GM12878 (cell line): ENCODE results near the gene MGLL. TPM values are rescaled to one million over a fixed set of nuclear protein-coding genes. Genes with fewer than 3 reads are reported as not detected.

ENCODE experiments used
- BHLHE40 ChIP-seq, 2 experiments: fragments of 450-650 bp in 1 of 2; IDR thresholded peaks; 2 replicates each; pipeline ENCODE4 v1.6.1; 2011 to 2017; ENCODE audit warnings: low read depth in 2 of 2, borderline replicate concordance in 1 of 2, improper control_type of control experiment in 1 of 2, low read length in 1 of 2, mild to moderate bottlenecking in 1 of 2
- BMI1 ChIP-seq: fragments of 450-650 bp; IDR thresholded peaks from 2 replicates; pipeline ENCODE4 v1.6.1; 2016; ENCODE audit warnings: mild to moderate bottlenecking, moderate library complexity, borderline replicate concordance
- CEBPB ChIP-seq, 2 experiments: fragments of 150-350 bp in 1 of 2; IDR thresholded peaks; 2 replicates each; pipeline ENCODE4 v1.6.1; 2012 to 2014; ENCODE audit warnings: low read depth in 2 of 2, low read length in 2 of 2, borderline replicate concordance in 1 of 2, inconsistent platforms in 1 of 2
- EGR1 ChIP-seq, 2 experiments: IDR thresholded peaks; 1 replicate in 1 of 2; 2 replicates in 1 of 2; pipeline ENCODE4 v1.6.1; 2011 to 2012; ENCODE audit warnings: low read depth in 2 of 2, low read length in 2 of 2, borderline replicate concordance in 1 of 2, mild to moderate bottlenecking in 1 of 2, moderate library complexity in 1 of 2
- ELK1 ChIP-seq: IDR thresholded peaks from 2 replicates; pipeline ENCODE4 v1.6.1; 2012; ENCODE audit warnings: low read depth, low read length, improper control_type of control experiment
- FOS ChIP-seq: IDR thresholded peaks from 3 replicates; pipeline ENCODE4 v1.6.1; 2011; ENCODE audit warnings: borderline replicate concordance; ENCODE audit not compliant: insufficient read length; ENCODE audit errors: extremely low read depth
- FOXM1 ChIP-seq: IDR thresholded peaks from 2 replicates; pipeline ENCODE4 v1.6.1; 2012; ENCODE audit warnings: low read depth, mild to moderate bottlenecking, inconsistent platforms, low read length, moderate library complexity
- KDM1A ChIP-seq: fragments of 200-600 bp; sonication (generic); IDR thresholded peaks from 2 replicates; pipeline ENCODE4 v1.6.1; 2016; ENCODE audit warnings: borderline replicate concordance
- KLF5 ChIP-seq: fragments of 450-650 bp; IDR thresholded peaks from 2 replicates; pipeline ENCODE4 v1.6.1; 2014; ENCODE audit warnings: mild to moderate bottlenecking; ENCODE audit not compliant: partially characterized antibody
- MEF2A ChIP-seq: IDR thresholded peaks from 2 replicates; pipeline ENCODE4 v1.6.1; 2011; ENCODE audit warnings: low read depth, mild to moderate bottlenecking, low read length, moderate library complexity; ENCODE audit not compliant: insufficient read depth
- MXI1 ChIP-seq: fragments of 150-350 bp; IDR thresholded peaks from 2 replicates; pipeline ENCODE4 v1.6.1; 2011; ENCODE audit warnings: low read depth, mild to moderate bottlenecking, inconsistent platforms, low read length, improper control_type of control experiment
- NBN ChIP-seq: fragments of 450-650 bp; IDR thresholded peaks from 2 replicates; pipeline ENCODE4 v1.6.1; 2016
- POLR2A ChIP-seq: IDR thresholded peaks from 2 replicates; pipeline ENCODE4 v1.6.1; 2011; ENCODE audit warnings: low read depth, mild to moderate bottlenecking, low read length
- POLR2AphosphoS2 ChIP-seq: IDR thresholded peaks from 2 replicates; pipeline ENCODE4 v1.6.1; 2011; ENCODE audit warnings: low read depth, mild to moderate bottlenecking, low read length, improper control_type of control experiment, moderate library complexity
- POLR2AphosphoS5 ChIP-seq: IDR thresholded peaks from 2 replicates; pipeline ENCODE4 v1.6.1; 2011; ENCODE audit warnings: mild to moderate bottlenecking, low read length, inconsistent platforms
- RELA ChIP-seq: fragments of 450-650 bp; IDR thresholded peaks from 2 replicates; pipeline ENCODE4 v1.8.0; 2014; ENCODE audit warnings: borderline replicate concordance; ENCODE audit not compliant: partially characterized antibody
- RELB ChIP-seq: fragments of 450-650 bp; IDR thresholded peaks from 2 replicates; pipeline ENCODE4 v1.6.1; 2017; ENCODE audit warnings: low read depth, mild to moderate bottlenecking, moderate library complexity
- SMAD1 ChIP-seq: fragments of 450-650 bp; IDR thresholded peaks from 2 replicates; pipeline ENCODE4 v1.6.1; 2018; ENCODE audit warnings: mild to moderate bottlenecking, low read depth; ENCODE audit not compliant: partially characterized antibody
- SMAD5 ChIP-seq: IDR thresholded peaks from 2 replicates; pipeline ENCODE4 v1.6.1; 2016; ENCODE audit warnings: antibody characterized with exemption, low read depth
- SREBF1 ChIP-seq: IDR thresholded peaks from 2 replicates; pipeline ENCODE4 v1.6.1; 2012; ENCODE audit warnings: mild to moderate bottlenecking, low read length
- STAT1 ChIP-seq: fragments of 450-650 bp; conservative IDR thresholded peaks from 2 replicates; pipeline ENCODE4 v1.6.1; 2014; ENCODE audit warnings: antibody characterized with exemption, mild to moderate bottlenecking
- STAT3 ChIP-seq: IDR thresholded peaks from 2 replicates; pipeline ENCODE4 v1.6.1; 2011; ENCODE audit warnings: low read depth, low read length, improper control_type of control experiment
- TAF1 ChIP-seq: IDR thresholded peaks from 2 replicates; pipeline ENCODE4 v1.6.1; 2011; ENCODE audit warnings: mild to moderate bottlenecking, low read depth, low read length, borderline replicate concordance
- TBL1XR1 ChIP-seq: IDR thresholded peaks from 2 replicates; pipeline ENCODE4 v1.6.1; 2012; ENCODE audit warnings: low read depth, low read length, improper control_type of control experiment
- YBX1 ChIP-seq: fragments of 450-650 bp; IDR thresholded peaks from 2 replicates; pipeline ENCODE4 v1.6.1; 2016; ENCODE audit warnings: antibody characterized with exemption
- polyA plus RNA-seq, 11 experiments: library from polyadenylated mRNA; depleted of rRNA in 4 of 11; unstranded in 6 of 11; stranded (reverse) in 5 of 11; fragments of >200 nt; fragmentation: Nextera tagmentation in 4 of 11; fragmentation: Illumina TruSeq in 1 of 11; extraction: Ambion mirVana in 4 of 11; extraction: Trizol in 1 of 11; gene quantifications; 1 replicate in 1 of 11; 2 replicates in 10 of 11; pipeline versions ENCODE4 v1.2.1 to v1.2.3, GENCODE V29; 2011 to 2016; ENCODE audit warnings: inconsistent platforms in 2 of 11, missing spikeins in 2 of 11, low read depth in 1 of 11
- total RNA-seq, 4 experiments: library from RNA; depleted of rRNA in 3 of 4; stranded (reverse); fragments of >200 nt in 3 of 4; fragmentation: Illumina TruSeq in 1 of 4; extraction: Trizol in 1 of 4; gene quantifications; 2 replicates each; pipeline versions ENCODE4 v1.2.1 to v1.2.3, GENCODE V29; 2013 to 2021
- TF ChIP-seq, protein P1 (sequence below): IDR thresholded peaks from 2 replicates; pipeline ENCODE4 v1.6.1; 2011; ENCODE audit warnings: borderline replicate concordance, low read depth, mild to moderate bottlenecking, moderate library complexity, mixed read lengths, low read length; ENCODE audit not compliant: insufficient read depth; ENCODE audit errors: extremely low read length
- TF ChIP-seq, protein P2 (sequence below), 3 experiments: IDR thresholded peaks in 2 of 3; conservative IDR thresholded peaks in 1 of 3; 2 replicates each; pipeline ENCODE4 v1.5.1; 2011; ENCODE audit warnings: low read depth in 3 of 3, low read length in 3 of 3, mild to moderate bottlenecking in 3 of 3, control low read depth in 2 of 3, moderate library complexity in 2 of 3, inconsistent platforms in 1 of 3, mixed read lengths in 1 of 3; ENCODE audit not compliant: control insufficient read depth in 2 of 3, insufficient read depth in 1 of 3; ENCODE audit errors: extremely low read depth in 1 of 3

Gene MGLL
- total and polyA plus RNA-seq, 10 of the 15 experiments (the other 5 are each of a cell fraction or from before 2014, with no cell fraction given) = 44.9 to 177 (median 72.9) TPM

DNA sequence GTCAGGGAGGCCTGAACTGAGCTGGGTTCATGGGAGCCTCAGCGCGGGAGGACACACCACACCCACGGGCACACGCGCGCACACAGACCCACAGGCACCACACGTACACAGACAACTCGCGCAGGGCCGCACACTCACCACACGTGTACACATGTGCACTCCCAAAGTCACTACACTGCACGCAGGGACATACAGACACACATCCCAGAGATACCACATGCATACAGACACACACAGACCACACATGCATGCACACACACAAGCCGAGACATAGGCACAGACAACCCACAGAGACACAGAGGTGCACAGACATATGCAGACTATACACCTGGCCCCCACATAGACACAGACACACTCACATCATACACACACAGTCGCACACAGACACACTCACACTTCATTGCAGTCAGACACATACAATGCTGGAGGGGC lies 1.1 kb upstream of the MGLL start (continued):
- TF ChIP-seq TAF1 (no peak), SREBF1 (no peak), SMAD5 (no peak), YBX1 (no peak), FOS (no peak), KDM1A (no peak), MXI1 (no peak), NBN (peak; percentile 64; the same call in 1 of the 2 replicates), MEF2A (no peak), STAT1 (no peak), POLR2A (no peak; the same call in 1 of the 2 replicates), STAT3 (no peak), KLF5 (no peak), RELB (no peak), POLR2AphosphoS5 (no peak), POLR2AphosphoS2 (no peak), CEBPB (IDR thresholded peaks at IDR 0.05; ENCODE audit: borderline replicate concordance in 1 of 2, low read depth in 2 of 2, low read length in 2 of 2) (no peak), BHLHE40 (IDR thresholded peaks at IDR 0.05; ENCODE audit: borderline replicate concordance in 1 of 2, low read depth in 2 of 2, low read length in 1 of 2) (peak; percentile 29 to 46; a peak in 2 of 4 replicates), BMI1 (no peak), ELK1 (no peak), FOXM1 (no peak), EGR1 (IDR thresholded peaks at IDR 0.05; ENCODE audit: borderline replicate concordance in 1 of 2, low read depth in 2 of 2, low read length in 2 of 2) (no peak), SMAD1 (no peak), TBL1XR1 (no peak), RELA (no peak)
- TF ChIP-seq, protein P1, sequence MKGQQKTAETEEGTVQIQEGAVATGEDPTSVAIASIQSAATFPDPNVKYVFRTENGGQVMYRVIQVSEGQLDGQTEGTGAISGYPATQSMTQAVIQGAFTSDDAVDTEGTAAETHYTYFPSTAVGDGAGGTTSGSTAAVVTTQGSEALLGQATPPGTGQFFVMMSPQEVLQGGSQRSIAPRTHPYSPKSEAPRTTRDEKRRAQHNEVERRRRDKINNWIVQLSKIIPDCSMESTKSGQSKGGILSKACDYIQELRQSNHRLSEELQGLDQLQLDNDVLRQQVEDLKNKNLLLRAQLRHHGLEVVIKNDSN = no peak
- TF ChIP-seq, protein P2, sequence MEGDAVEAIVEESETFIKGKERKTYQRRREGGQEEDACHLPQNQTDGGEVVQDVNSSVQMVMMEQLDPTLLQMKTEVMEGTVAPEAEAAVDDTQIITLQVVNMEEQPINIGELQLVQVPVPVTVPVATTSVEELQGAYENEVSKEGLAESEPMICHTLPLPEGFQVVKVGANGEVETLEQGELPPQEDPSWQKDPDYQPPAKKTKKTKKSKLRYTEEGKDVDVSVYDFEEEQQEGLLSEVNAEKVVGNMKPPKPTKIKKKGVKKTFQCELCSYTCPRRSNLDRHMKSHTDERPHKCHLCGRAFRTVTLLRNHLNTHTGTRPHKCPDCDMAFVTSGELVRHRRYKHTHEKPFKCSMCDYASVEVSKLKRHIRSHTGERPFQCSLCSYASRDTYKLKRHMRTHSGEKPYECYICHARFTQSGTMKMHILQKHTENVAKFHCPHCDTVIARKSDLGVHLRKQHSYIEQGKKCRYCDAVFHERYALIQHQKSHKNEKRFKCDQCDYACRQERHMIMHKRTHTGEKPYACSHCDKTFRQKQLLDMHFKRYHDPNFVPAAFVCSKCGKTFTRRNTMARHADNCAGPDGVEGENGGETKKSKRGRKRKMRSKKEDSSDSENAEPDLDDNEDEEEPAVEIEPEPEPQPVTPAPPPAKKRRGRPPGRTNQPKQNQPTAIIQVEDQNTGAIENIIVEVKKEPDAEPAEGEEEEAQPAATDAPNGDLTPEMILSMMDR (IDR thresholded peaks at IDR 0.05 in 2 of 3, conservative IDR thresholded peaks at IDR 0.05 in 1 of 3; ENCODE audit: control insufficient read depth in 2 of 3, extremely low read depth in 1 of 3, insufficient read depth in 1 of 3, low read depth in 3 of 3, low read length in 3 of 3) = 0 out of 6 replicates have a peak, but pooled peaks of 1 of the 3 experiments have one; percentile 30
